ENCODE data around the gene TAAR1. TPM values are rescaled to one million over a fixed set of nuclear protein-coding genes. Genes with fewer than 3 reads are reported as not detected.
"Not testable (repeated sequence)": the region's sequence is repeated elsewhere in the genome, so short reads cannot be mapped to it uniquely, and the experiment has no call there.

The TAAR1 gene
- polyA plus RNA-seq, 1 experiment, result not detected

GRCh38 chr6:132650429-132650828, 8.6 kb downstream of the TAAR1 start:
- H3K9me3 ChIP-seq (ENCODE audit: control insufficient read depth, insufficient read depth, low read length), result no peaks in the 10 kb centered on the region
- no peak overlapping the region for H3K27ac ChIP-seq (ENCODE audit: low read depth, low read length)
- POLR2A ChIA-PET, result no interaction called here
- DNase-seq (ENCODE audit: low read depth, low spot score), result no peak
- CTCF ChIA-PET, result interaction anchor here (1.0 kb wide), 1 partner anchor 20 kb away, joined by 4 read pairs; no protein-coding TSS in a partner anchor
- H3K4me3 ChIP-seq (ENCODE audit: low read depth, low read length), result no peak overlapping the region
- TF ChIP-seq CTCF (IDR thresholded peaks at IDR 0.05; ENCODE audit: low read depth, low read length), result no peak
- H3K27me3 ChIP-seq (ENCODE audit: control insufficient read depth, insufficient read depth, low read length), result peaks cover 2% of the 10 kb centered on the region

GRCh38 chr6:132648828-132649227, 10.2 kb downstream of the TAAR1 start:
- H3K4me3 ChIP-seq (ENCODE audit: low read depth, low read length), result no peak overlapping the region
- POLR2A ChIA-PET, result no interaction called here
- CTCF ChIA-PET, result no interaction called here

GRCh38 chr6:132648356-132648755, 10.6 kb downstream of the TAAR1 start:
- H3K27me3 ChIP-seq (ENCODE audit: control insufficient read depth, insufficient read depth, low read length), result peaks cover 2% of the 10 kb centered on the region
- CTCF ChIA-PET, result no interaction called here
- H3K27ac ChIP-seq (ENCODE audit: low read depth, low read length), result no peak overlapping the region
- no peak overlapping the region for H3K4me3 ChIP-seq (ENCODE audit: low read depth, low read length)
- no peaks in the 10 kb centered on the region for H3K9me3 ChIP-seq (ENCODE audit: control insufficient read depth, insufficient read depth, low read length)
- POLR2A ChIA-PET, result no interaction called here
- DNase-seq (ENCODE audit: low read depth, low spot score), result no peak
- no peak for TF ChIP-seq CTCF (IDR thresholded peaks at IDR 0.05; ENCODE audit: low read depth, low read length)

More at GRCh38 chr6:132648828-132649227, 10.2 kb downstream of the TAAR1 start:
- Histone ChIP-seq H3K27ac (ENCODE audit: low read depth, low read length) (no peak overlapping the region), H3K27me3 (ENCODE audit: control insufficient read depth, insufficient read depth, low read length) (peaks cover 2% of the 10 kb centered on the region), H3K9me3 (ENCODE audit: control insufficient read depth, insufficient read depth, low read length) (no peaks in the 10 kb centered on the region)
- TF ChIP-seq CTCF (IDR thresholded peaks at IDR 0.05; ENCODE audit: low read depth, low read length), result no peak
- DNase-seq (ENCODE audit: low read depth, low spot score), result no peak

- no peak overlapping the region for H3K27ac ChIP-seq (ENCODE audit: low read depth, low read length)
- ChIA-PET CTCF (no interaction called here), POLR2A (no interaction called here)
- H3K9me3 ChIP-seq (ENCODE audit: control insufficient read depth, insufficient read depth, low read length), result no peaks in the 10 kb centered on the region
- H3K4me3 ChIP-seq (ENCODE audit: low read depth, low read length), result no peak overlapping the region
- no peak for TF ChIP-seq CTCF (IDR thresholded peaks at IDR 0.05; ENCODE audit: low read depth, low read length)
- no peak for DNase-seq (ENCODE audit: low read depth, low spot score)
- peaks cover 4% of the 10 kb centered on the region for H3K27me3 ChIP-seq (ENCODE audit: control insufficient read depth, insufficient read depth, low read length)
Measured at GRCh38 chr6:132643547-132643946, 15.4 kb downstream of the TAAR1 start.

GRCh38 chr6:132637135-132637534, 21.8 kb downstream of the TAAR1 start:
- DNase-seq (ENCODE audit: low read depth, low spot score); H3K4me3 ChIP-seq (ENCODE audit: low read depth, low read length); H3K27me3 ChIP-seq (ENCODE audit: control insufficient read depth, insufficient read depth, low read length); H3K27ac ChIP-seq (ENCODE audit: low read depth, low read length); POLR2A ChIA-PET; H3K9me3 ChIP-seq (ENCODE audit: control insufficient read depth, insufficient read depth, low read length); CTCF ChIA-PET: not testable (repeated sequence)

- H3K9me3 ChIP-seq (ENCODE audit: control insufficient read depth, insufficient read depth, low read length); H3K27me3 ChIP-seq (ENCODE audit: control insufficient read depth, insufficient read depth, low read length); DNase-seq (ENCODE audit: low read depth, low spot score); POLR2A ChIA-PET; CTCF ChIA-PET; H3K4me3 ChIP-seq (ENCODE audit: low read depth, low read length); H3K27ac ChIP-seq (ENCODE audit: low read depth, low read length): not testable (repeated sequence)
Measured at GRCh38 chr6:132635906-132636305, 23.1 kb downstream of the TAAR1 start.

GRCh38 chr6:132635288-132635687, 23.7 kb downstream of the TAAR1 start:
- H3K27ac ChIP-seq (ENCODE audit: low read depth, low read length); H3K9me3 ChIP-seq (ENCODE audit: control insufficient read depth, insufficient read depth, low read length); CTCF ChIA-PET; H3K4me3 ChIP-seq (ENCODE audit: low read depth, low read length); H3K27me3 ChIP-seq (ENCODE audit: control insufficient read depth, insufficient read depth, low read length); DNase-seq (ENCODE audit: low read depth, low spot score): not testable (repeated sequence)
- POLR2A ChIA-PET, result interaction anchor here (0.6 kb wide), 1 partner anchor 106 kb away, joined by 3 read pairs; no protein-coding TSS in a partner anchor
